ENCODE measurements around the gene IL4R.

DNA sequence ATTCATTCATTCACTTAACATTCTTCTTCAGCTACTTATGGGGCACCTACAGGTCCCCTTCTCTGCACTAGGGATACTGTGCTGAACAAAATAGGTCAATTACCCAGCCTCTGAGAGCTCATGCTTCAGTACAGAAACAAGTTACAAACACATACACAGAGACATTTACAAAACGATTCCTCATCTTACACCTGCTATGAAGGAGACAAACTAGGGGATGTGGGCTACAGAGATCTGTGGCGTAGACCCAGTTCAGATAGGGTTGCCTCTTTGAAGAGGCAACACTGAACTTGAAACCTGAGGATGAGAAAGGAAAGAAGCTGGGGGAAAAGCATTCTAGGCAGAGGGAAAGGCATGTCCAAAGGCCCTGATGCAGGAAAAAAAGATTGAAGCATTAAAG lies 93.4 kb downstream of the IL4R start:
- TF ChIP-seq CTCF (IDR thresholded peaks at IDR 0.05; ENCODE audit: low read length) (no peak), EZH2phosphoT487 (IDR thresholded peaks at IDR 0.05; ENCODE audit: low read length) (no peak), EZH2 (optimal IDR thresholded peaks at IDR 0.05; ENCODE audit: low read depth, low read length) (no peak)
